ENCODE data around the gene CLCNKB. TPM values are rescaled to one million over a fixed set of nuclear protein-coding genes. Genes with fewer than 3 reads are reported as not detected.

The CLCNKB gene
- total RNA-seq, 4 donors from 2014 or later: not detected

- Histone ChIP-seq H3K27me3 (no peaks in the 10 kb centered on the region), H3K27ac (peak overlapping the region; percentile 97 to 100 (median 98)), H3K36me3 (no peaks in the 10 kb centered on the region), H3K9me3 (no peaks in the 10 kb centered on the region), H3K4me3 (peak overlapping the region; percentile 43 to 77 (median 72)), H3K4me1 (peaks cover 32 to 48% of the 10 kb centered on the region in 2 donors)
- TF ChIP-seq CTCF (IDR thresholded peaks at IDR 0.05 in 4 of 5, conservative IDR thresholded peaks at IDR 0.05 in 1 of 5) (no peak), POLR2A (IDR thresholded peaks at IDR 0.05) (no peak)
- DNase-seq: peak in 1 of 2 donors; percentile 43
- intact Hi-C loops (cut with DNase I; ENCODE audit: low total_unique reads): loop anchor here (10.0 kb wide), 2 partner anchors 299 to 1101 kb away; partner anchors contain the start of gene PADI2
- ATAC-seq: no peak
- in situ Hi-C loops (cut with MboI; ENCODE audit: low sequenced_read_pairs in 4 of 4): no loop called here
These were observed 29.7 kb upstream of the CLCNKB start for GRCh38 chr1:16013908-16014258.

- peaks cover 38 to 55% of the 10 kb centered on the region in 2 donors for H3K4me1 ChIP-seq
- TF ChIP-seq POLR2A (IDR thresholded peaks at IDR 0.05): peak in 1 of 2 donors; percentile 64
- TF ChIP-seq CTCF (IDR thresholded peaks at IDR 0.05 in 4 of 5, conservative IDR thresholded peaks at IDR 0.05 in 1 of 5): no peak
- no peaks in the 10 kb centered on the region for H3K27me3 ChIP-seq
- DNase-seq (peak; percentile 77 to 87), ATAC-seq (no peak)
- H3K4me3 ChIP-seq: peak overlapping the region; percentile 68 to 82 (median 76)
- intact Hi-C loops (cut with DNase I; ENCODE audit: low total_unique reads) (loop anchor here (5.0 to 10.0 kb wide), 3 partner anchors 300 to 1100 kb away; partner anchors contain the start of genes DDI2 and PADI2), in situ Hi-C loops (cut with MboI; ENCODE audit: low sequenced_read_pairs in 4 of 4) (no loop called here)
- H3K27ac ChIP-seq: peak overlapping the region; percentile 97 to 100 (median 98)
- H3K36me3 ChIP-seq: no peaks in the 10 kb centered on the region
- no peaks in the 10 kb centered on the region for H3K9me3 ChIP-seq
These were observed 28.8 kb upstream of the CLCNKB start for GRCh38 chr1:16014509-16015482.

GRCh38 chr1:16015491-16015890 lies 28.1 kb upstream of the CLCNKB start:
- peak in 1 of 2 donors; percentile 65 for DNase-seq
- no peaks in the 10 kb centered on the region for H3K9me3 ChIP-seq

More at GRCh38 chr1:16015491-16015890, 28.1 kb upstream of the CLCNKB start:
- peak overlapping the region; percentile 68 to 82 (median 76) for H3K4me3 ChIP-seq
- no peaks in the 10 kb centered on the region for H3K27me3 ChIP-seq
- in situ Hi-C loops (cut with MboI; ENCODE audit: low sequenced_read_pairs in 4 of 4) (no loop called here), intact Hi-C loops (cut with DNase I; ENCODE audit: low total_unique reads) (loop anchor here (5.0 to 10.0 kb wide), 3 partner anchors 301 to 1099 kb away; partner anchors contain the start of genes DDI2 and PADI2)
- no peak for TF ChIP-seq CTCF (IDR thresholded peaks at IDR 0.05 in 4 of 5, conservative IDR thresholded peaks at IDR 0.05 in 1 of 5)
- TF ChIP-seq POLR2A (IDR thresholded peaks at IDR 0.05): no peak
- ATAC-seq: no peak
- peaks cover 45 to 62% of the 10 kb centered on the region in 2 donors for H3K4me1 ChIP-seq
- peak overlapping the region; percentile 97 to 100 (median 98) for H3K27ac ChIP-seq
- H3K36me3 ChIP-seq: no peaks in the 10 kb centered on the region

All from gastrocnemius medialis (tissue), 4 donors.